Stimulated activated CD4-positive, alpha-beta T cell treated with anti-CD3 and anti-CD28 coated beads, TNF-alpha, amount 100 ng/mL, for 4 hours (primary cell): ENCODE measurements around the gene FRY.
A peak's percentile ranks its signal among the peaks of the same experiment; 100 is the strongest.

Source experiments
- DNase-seq, 3 experiments: peaks; one replicate each; pipeline ENCODE4 v3.0.0-alpha.2; 2020; ENCODE audit warnings: low read depth in 3 of 3

Gene FRY

GRCh38 chr13:32127691-32128090 is 96.1 kb downstream of the FRY start:
- no peak for DNase-seq

GRCh38 chr13:32134241-32135055 is 102.9 kb downstream of the FRY start:
- no peak for DNase-seq

- no peak for DNase-seq
Measured at GRCh38 chr13:32135056-32135390, 103.4 kb downstream of the FRY start.

GRCh38 chr13:32135655-32136054 is 104.1 kb downstream of the FRY start:
- DNase-seq: no peak

GRCh38 chr13:32136061-32136460 is 104.5 kb downstream of the FRY start:
- no peak for DNase-seq

GRCh38 chr13:32136716-32137115 is 105.1 kb downstream of the FRY start:
- DNase-seq: no peak

GRCh38 chr13:32139251-32139650 is 107.7 kb downstream of the FRY start:
- no peak for DNase-seq

GRCh38 chr13:32140109-32140508 is 108.5 kb downstream of the FRY start:
- no peak for DNase-seq

GRCh38 chr13:32141462-32141861 is 109.9 kb downstream of the FRY start:
- no peak for DNase-seq

- DNase-seq: no peak
Measured at GRCh38 chr13:32142115-32142514, 110.5 kb downstream of the FRY start.

- DNase-seq: no peak
Measured at GRCh38 chr13:32142956-32143375, 111.4 kb downstream of the FRY start.

- DNase-seq: no peak
Measured at GRCh38 chr13:32147193-32147592, 115.6 kb downstream of the FRY start.

GRCh38 chr13:32147976-32148375 is 116.4 kb downstream of the FRY start:
- DNase-seq: no peak

- no peak for DNase-seq
Measured at GRCh38 chr13:32150239-32150638, 118.7 kb downstream of the FRY start.

- no peak for DNase-seq
Measured at GRCh38 chr13:32150794-32151193, 119.2 kb downstream of the FRY start.

- no peak for DNase-seq
Measured at GRCh38 chr13:32151240-32151639, 119.7 kb downstream of the FRY start.

GRCh38 chr13:32153056-32153455 is 121.5 kb downstream of the FRY start:
- DNase-seq: no peak

GRCh38 chr13:32159137-32159869 is 127.7 kb downstream of the FRY start:
- DNase-seq: no peak

GRCh38 chr13:32162395-32163005 is 130.9 kb downstream of the FRY start:
- DNase-seq: no peak

GRCh38 chr13:32164622-32165268 is 133.2 kb downstream of the FRY start:
- peak in 1 of 3 experiments; percentile 0 for DNase-seq

- DNase-seq: no peak
Measured at GRCh38 chr13:32165796-32166195, 134.2 kb downstream of the FRY start.

GRCh38 chr13:32168131-32168530 is 136.6 kb downstream of the FRY start:
- no peak for DNase-seq
